HFF-Myc (cell line): ENCODE results near the gene CNDP2.

Experiments used
- DNase-seq: peaks from one replicate; pipeline ENCODE4 v3.0.0-alpha.2; 2011; ENCODE audit warnings: low read depth; ENCODE audit errors: extremely low read depth
- H3K4me3 ChIP-seq: replicated peaks from 2 replicates; pipeline ENCODE4 v1.5.1; 2011; ENCODE audit warnings: low read depth, mild to moderate bottlenecking, control low read depth, low read length
- TF ChIP-seq, protein P1 (sequence below): IDR thresholded peaks from 2 replicates; pipeline ENCODE4 v1.5.1; 2012; ENCODE audit warnings: mild to moderate bottlenecking, low read depth, low read length, control low read depth; ENCODE audit errors: missing control alignments

CNDP2 gene

DNA sequence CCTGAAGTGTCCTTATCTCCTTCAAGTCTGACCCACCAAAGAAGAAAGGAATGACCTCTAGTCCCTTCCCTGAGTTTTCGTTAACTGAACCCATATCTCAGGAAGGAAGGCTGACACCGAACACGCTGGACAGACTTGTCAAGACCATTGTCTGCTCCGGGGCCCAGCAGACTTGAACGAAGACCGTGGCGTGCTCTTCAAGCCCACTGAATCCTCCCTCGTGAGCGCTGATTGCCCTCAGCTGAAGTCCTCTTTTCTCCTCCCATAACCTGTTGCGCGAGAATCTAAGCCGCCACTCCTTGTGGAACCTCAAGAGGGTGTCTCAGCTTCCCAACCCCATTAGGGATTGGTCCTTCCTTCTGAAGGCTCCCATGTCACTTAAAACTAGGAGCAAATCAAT is 37.5 kb downstream of the CNDP2 start:
- TF ChIP-seq, protein P1, sequence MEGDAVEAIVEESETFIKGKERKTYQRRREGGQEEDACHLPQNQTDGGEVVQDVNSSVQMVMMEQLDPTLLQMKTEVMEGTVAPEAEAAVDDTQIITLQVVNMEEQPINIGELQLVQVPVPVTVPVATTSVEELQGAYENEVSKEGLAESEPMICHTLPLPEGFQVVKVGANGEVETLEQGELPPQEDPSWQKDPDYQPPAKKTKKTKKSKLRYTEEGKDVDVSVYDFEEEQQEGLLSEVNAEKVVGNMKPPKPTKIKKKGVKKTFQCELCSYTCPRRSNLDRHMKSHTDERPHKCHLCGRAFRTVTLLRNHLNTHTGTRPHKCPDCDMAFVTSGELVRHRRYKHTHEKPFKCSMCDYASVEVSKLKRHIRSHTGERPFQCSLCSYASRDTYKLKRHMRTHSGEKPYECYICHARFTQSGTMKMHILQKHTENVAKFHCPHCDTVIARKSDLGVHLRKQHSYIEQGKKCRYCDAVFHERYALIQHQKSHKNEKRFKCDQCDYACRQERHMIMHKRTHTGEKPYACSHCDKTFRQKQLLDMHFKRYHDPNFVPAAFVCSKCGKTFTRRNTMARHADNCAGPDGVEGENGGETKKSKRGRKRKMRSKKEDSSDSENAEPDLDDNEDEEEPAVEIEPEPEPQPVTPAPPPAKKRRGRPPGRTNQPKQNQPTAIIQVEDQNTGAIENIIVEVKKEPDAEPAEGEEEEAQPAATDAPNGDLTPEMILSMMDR = no peak
- H3K4me3 ChIP-seq = no peak overlapping the region
- DNase-seq = no peak

DNA sequence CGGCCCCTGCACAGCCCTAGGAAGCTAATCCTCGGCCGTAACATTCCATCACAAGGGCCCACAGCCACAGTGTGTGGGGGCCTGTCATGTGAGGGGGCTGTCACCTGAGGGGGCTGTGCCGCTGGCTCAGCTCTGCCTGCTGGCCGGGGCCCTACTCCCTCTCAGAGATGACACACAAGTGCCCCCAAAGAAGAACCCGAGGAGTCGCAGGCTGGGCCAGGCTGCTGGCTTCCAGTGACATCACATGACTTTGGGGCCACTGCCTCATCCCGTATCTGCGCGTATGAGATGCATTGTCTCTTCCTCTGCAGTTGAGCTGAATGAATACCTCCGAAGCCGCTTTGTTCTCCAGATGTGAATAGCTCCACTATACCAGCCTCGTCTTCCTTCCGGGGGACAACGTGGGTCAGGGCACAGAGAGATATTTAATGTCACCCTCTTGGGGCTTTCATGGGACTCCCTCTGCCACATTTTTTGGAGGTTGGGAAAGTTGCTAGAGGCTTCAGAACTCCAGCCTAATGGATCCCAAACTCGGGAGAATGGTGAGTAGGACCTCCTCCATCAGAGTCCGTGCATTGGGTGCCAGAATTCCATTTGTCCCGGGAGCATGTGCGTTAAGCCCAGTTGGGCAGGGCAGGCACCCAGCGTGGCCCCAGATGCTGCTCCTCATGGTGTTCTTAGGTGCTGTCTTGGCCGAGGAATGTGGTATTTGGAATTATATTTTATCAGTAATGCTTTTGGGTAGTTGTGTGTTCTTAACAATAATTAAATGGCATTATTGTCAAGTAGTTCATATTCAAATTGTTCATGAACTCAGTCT is 38.2 kb downstream of the CNDP2 start, which contains the start of gene CNDP1:
TSS of gene CNDP1 (plus strand) at position 351 of the 820 bp plus-strand sequence. CDS start at position 519, 168 bp downstream.
- H3K4me3 ChIP-seq = no peak within 1 kb of the TSS
- TF ChIP-seq, protein P1 = no peak
- no peak for DNase-seq

DNA sequence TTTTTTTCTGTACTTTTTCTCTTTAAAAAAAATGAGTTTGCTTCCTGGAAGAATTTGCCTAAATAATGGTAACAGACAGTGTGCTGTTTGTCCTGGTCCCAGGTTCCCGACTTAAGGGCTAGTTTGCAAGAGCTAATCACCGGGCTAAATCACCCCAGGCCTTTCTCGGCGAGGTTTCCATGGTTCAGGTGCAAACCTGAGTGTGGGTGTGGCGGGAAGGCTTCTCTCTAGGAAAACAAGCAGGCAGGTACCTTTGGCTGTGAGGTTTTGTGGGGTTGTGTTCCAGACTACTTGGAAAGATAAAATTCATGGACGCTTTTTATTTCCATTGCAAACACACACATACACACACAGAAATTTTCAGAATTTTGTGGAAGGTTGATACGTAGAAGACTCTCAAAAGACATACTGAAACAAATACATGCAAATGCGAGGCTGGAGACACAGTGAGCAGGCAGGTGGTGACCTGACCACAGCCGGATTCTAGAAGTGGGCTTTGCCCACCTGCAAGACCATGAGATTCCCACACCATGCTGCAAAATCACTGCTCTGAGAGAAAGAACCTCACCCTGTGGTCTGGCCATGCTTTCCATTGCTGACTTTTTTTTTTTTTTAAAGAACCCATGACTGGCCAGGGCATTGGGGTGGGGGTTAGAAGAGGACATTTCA is 39.0 kb downstream of the CNDP2 start:
- TF ChIP-seq, protein P1 = no peak
- no peak overlapping the region for H3K4me3 ChIP-seq

DNA sequence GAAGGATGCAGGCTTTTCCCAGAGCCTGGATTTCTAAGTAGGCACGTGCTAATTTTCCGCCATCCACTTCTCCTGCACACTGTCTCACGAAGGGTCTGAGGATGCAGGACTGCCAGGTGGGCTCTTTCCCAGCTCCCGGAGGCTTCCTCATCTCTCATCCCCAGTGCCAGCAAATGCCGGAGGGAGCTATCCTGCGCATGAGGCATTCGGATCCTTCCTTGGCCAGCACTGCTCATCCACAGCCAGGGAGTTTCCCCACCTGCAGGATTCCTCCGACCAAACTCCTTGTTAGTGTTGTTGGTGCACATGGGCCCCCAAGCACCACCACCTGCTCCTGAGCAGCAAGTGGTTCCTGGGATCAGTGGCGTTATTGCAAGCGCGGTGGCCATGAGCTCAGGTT is 43.1 kb downstream of the CNDP2 start:
- TF ChIP-seq, protein P1 = no peak
- H3K4me3 ChIP-seq = no peak overlapping the region
- no peak for DNase-seq

More for the DNA sequence above, 39.0 kb downstream of the CNDP2 start:
- no peak for DNase-seq

DNA sequence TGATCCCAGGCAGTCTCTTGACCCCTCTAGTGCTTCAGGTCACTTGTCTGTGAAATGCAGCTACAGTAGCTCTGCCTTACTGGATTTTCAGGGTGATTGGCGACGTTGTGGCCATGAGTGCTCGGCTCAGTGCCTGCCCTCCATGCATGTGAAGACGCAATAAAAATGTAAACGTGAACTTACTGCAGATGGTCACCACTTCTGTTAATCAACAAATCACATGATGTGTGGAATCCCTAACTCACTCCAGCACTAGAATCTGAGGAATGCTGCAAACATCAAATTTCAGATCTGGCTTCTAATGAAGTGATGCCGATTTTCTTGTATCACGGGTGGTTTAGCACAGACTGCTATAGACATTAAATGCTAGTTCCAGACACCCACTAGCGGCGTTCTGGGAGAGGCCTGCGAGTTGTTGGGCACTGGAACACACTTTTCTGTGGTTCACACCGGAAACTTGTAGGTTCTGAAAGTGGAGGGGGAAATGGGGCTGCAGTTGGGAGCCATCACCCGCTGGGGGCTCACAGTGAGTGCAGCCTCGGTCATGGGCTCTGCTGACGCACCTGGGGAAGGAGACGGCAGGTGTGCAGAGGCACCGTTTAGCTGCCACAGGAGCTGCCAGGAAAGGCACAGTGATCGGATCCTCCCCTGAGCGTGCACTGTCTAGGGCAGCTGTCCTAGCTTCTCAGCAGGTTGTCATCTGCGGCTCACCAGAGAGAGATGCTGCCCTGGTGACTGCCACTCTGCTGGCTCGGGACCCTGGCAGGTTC is 44.7 kb downstream of the CNDP2 start:
- TF ChIP-seq, protein P1 = no peak
- DNase-seq = no peak
- H3K4me3 ChIP-seq = no peak overlapping the region

DNA sequence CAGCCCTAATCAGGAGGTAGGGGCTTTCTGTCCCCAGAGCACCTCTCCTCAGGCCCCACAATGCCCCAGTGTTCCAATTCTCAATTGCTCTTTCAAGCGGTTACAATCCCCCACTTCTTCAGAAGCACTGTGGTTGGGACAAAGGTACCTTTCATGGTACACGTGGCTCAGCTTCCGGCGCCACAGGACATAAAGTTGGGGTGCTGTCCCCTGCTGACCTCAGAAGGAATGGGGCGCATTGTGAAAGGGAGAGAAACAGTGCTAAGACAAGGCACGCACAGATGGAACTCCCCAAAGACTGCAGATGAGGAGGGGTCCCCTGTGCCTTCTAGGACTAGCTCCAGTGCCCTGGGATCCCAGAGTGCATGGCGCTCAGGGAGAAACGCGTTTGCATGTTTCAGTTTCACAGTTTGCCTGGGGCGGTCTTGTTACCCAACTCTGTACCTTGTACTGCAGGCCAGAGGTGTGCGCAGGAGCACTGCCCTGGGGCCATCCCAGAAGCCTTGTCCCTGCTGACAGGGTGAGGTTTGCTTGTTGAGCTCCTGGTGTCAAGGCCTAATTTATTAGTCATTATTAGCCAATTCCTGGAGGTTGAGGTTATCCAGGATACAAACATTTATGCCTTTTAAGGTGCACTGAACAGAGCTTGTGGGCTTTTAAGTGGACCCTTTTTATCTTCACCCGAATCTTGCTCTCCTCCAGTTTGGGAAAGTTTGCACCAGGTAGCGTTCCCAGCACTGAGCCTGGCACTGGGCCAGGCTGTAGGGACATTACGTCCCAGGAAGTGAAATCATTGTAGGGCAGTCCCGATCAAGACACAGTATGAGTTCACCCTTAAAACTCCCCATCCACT is 45.8 kb downstream of the CNDP2 start:
- H3K4me3 ChIP-seq = no peak overlapping the region
- no peak for DNase-seq
- TF ChIP-seq, protein P1 = no peak
